ENCODE data around the gene HYI. TPM values are rescaled to one million over a fixed set of nuclear protein-coding genes. Genes with fewer than 3 reads are reported as not detected.

The HYI gene
- total and polyA plus RNA-seq, 2 experiments from 2014 or later = 14.3 to 18.9 TPM

GRCh38 chr1:43443197-43443946, 10.4 kb downstream of the HYI start:
- no peaks in the 10 kb centered on the region for H3K9me2 ChIP-seq (ENCODE audit: insufficient read depth)
- H3K27ac Mint-ChIP-seq = no peak overlapping the region
- no peaks in the 10 kb centered on the region for H3F3A ChIP-seq (replicated peaks; ENCODE audit: low read depth)
- no peak for TF ChIP-seq STAT1 (IDR thresholded peaks at IDR 0.05; ENCODE audit: unreplicated experiment)
- TF ChIP-seq ETS1 (IDR thresholded peaks at IDR 0.05) = no peak
- no peak for TF ChIP-seq POLR2AphosphoS5 (IDR thresholded peaks at IDR 0.05; ENCODE audit: low read depth)
- no peak for TF ChIP-seq NANOG (IDR thresholded peaks at IDR 0.05; ENCODE audit: borderline replicate concordance)
- no peak for TF ChIP-seq CREB1 (CRISPR knock-in tag; IDR thresholded peaks at IDR 0.05; ENCODE audit: low read depth)
- TF ChIP-seq ZNF114 (CRISPR knock-in tag; IDR thresholded peaks at IDR 0.05) = no peak
- no peaks in the 10 kb centered on the region for H4K20me1 ChIP-seq (replicated peaks; ENCODE audit: insufficient read depth)
- H3K4me1 Mint-ChIP-seq = peaks cover 10% of the 10 kb centered on the region; the same call in 2 of the 3 replicates
- H3K4me3 Mint-ChIP-seq = no peak overlapping the region
- H3K36me3 Mint-ChIP-seq (ENCODE audit: low read depth) = peaks cover 21% of the 10 kb centered on the region
- H3K4me2 ChIP-seq = no peak overlapping the region
- H2AFZ ChIP-seq = no peak overlapping the region
- DNase-seq (ENCODE audit: low spot score) (no peak), ATAC-seq (no peak)
- peaks cover 3% of the 10 kb centered on the region for H3K27me3 Mint-ChIP-seq (ENCODE audit: insufficient read depth, low read depth, poor library complexity)
- H3K36me3 ChIP-seq (ENCODE audit: insufficient read depth) = no peaks in the 10 kb centered on the region
- H3K27me3 ChIP-seq (ENCODE audit: insufficient read depth) = no peaks in the 10 kb centered on the region
- H3K79me2 ChIP-seq (replicated peaks; ENCODE audit: insufficient read depth) = no peaks in the 10 kb centered on the region
- no peak overlapping the region for H3K4me3 ChIP-seq
- H3K9me3 Mint-ChIP-seq = no peaks in the 10 kb centered on the region
- no peak overlapping the region for H3K27ac ChIP-seq (ENCODE audit: low read depth)
- H3K4me1 ChIP-seq (ENCODE audit: insufficient read depth) = no peaks in the 10 kb centered on the region

GRCh38 chr1:43442756-43443155, 11.0 kb downstream of the HYI start:
- Mint-ChIP-seq H3K4me1 (peaks cover 10% of the 10 kb centered on the region; the same call in 2 of the 3 replicates), H3K4me3 (no peak overlapping the region), H3K36me3 (ENCODE audit: low read depth) (peaks cover 21% of the 10 kb centered on the region), H3K27ac (no peak overlapping the region), H3K27me3 (ENCODE audit: insufficient read depth, low read depth, poor library complexity) (peaks cover 3% of the 10 kb centered on the region), H3K9me3 (no peaks in the 10 kb centered on the region)
- no peaks in the 10 kb centered on the region for H3K36me3 ChIP-seq (ENCODE audit: insufficient read depth)
- DNase-seq (ENCODE audit: low spot score) = no peak
- H3K9me2 ChIP-seq (ENCODE audit: insufficient read depth) = no peaks in the 10 kb centered on the region
- H2AFZ ChIP-seq = no peak overlapping the region
- no peak overlapping the region for H3K27ac ChIP-seq (ENCODE audit: low read depth)
- TF ChIP-seq, protein P1, sequence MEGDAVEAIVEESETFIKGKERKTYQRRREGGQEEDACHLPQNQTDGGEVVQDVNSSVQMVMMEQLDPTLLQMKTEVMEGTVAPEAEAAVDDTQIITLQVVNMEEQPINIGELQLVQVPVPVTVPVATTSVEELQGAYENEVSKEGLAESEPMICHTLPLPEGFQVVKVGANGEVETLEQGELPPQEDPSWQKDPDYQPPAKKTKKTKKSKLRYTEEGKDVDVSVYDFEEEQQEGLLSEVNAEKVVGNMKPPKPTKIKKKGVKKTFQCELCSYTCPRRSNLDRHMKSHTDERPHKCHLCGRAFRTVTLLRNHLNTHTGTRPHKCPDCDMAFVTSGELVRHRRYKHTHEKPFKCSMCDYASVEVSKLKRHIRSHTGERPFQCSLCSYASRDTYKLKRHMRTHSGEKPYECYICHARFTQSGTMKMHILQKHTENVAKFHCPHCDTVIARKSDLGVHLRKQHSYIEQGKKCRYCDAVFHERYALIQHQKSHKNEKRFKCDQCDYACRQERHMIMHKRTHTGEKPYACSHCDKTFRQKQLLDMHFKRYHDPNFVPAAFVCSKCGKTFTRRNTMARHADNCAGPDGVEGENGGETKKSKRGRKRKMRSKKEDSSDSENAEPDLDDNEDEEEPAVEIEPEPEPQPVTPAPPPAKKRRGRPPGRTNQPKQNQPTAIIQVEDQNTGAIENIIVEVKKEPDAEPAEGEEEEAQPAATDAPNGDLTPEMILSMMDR (conservative IDR thresholded peaks at IDR 0.05; ENCODE audit: low read depth in 2 of 2) = no peak
- TF ChIP-seq ZNF462 (CRISPR knock-in tag; IDR thresholded peaks at IDR 0.05) = no peak
- no peak for TF ChIP-seq STAT1 (IDR thresholded peaks at IDR 0.05; ENCODE audit: unreplicated experiment)
- H3F3A ChIP-seq (replicated peaks; ENCODE audit: low read depth) = no peaks in the 10 kb centered on the region
- H3K4me1 ChIP-seq (ENCODE audit: insufficient read depth) = no peaks in the 10 kb centered on the region
- H4K20me1 ChIP-seq (replicated peaks; ENCODE audit: insufficient read depth) = no peaks in the 10 kb centered on the region
- no peaks in the 10 kb centered on the region for H3K79me2 ChIP-seq (replicated peaks; ENCODE audit: insufficient read depth)
- no peaks in the 10 kb centered on the region for H3K27me3 ChIP-seq (ENCODE audit: insufficient read depth)
- no peak for ATAC-seq
- H3K4me2 ChIP-seq = no peak overlapping the region
- H3K4me3 ChIP-seq = no peak overlapping the region
